HG03432 (cell line): Measurements from ENCODE around the gene TK1.
A peak's percentile ranks its signal among the peaks of the same experiment; 100 is the strongest.
"Not testable (repeated sequence)": the region's sequence is repeated elsewhere in the genome, so short reads cannot be mapped to it uniquely, and the experiment has no call there.

ENCODE experiments used
- ATAC-seq: cut with Tn5 transposase; IDR thresholded peaks from one replicate; pipeline ENCODE4 v1.9.1; 2021; ENCODE audit warnings: mild to moderate bottlenecking, moderate library complexity; ENCODE audit not compliant: unreplicated experiment

Gene TK1

GRCh38 chr17:78186692-78187595 is at the start of gene TK1, which contains the start of gene AFMID:
Gene TK1 (minus strand): TSS chr17:78187052. CDS start chr17:78186994, 58 bp downstream.
Gene AFMID (plus strand): TSS chr17:78187362. CDS start chr17:78187371, 9 bp downstream.
- peak; percentile 92 for ATAC-seq

- no peak for ATAC-seq
Measured at GRCh38 chr17:78235885-78236284, 49.0 kb upstream of the TK1 start.

- ATAC-seq: not testable (repeated sequence)
Measured at GRCh38 chr17:78235022-78235421, 48.2 kb upstream of the TK1 start.

- no peak for ATAC-seq
Measured at GRCh38 chr17:78234261-78234865, 47.5 kb upstream of the TK1 start.

GRCh38 chr17:78233678-78234077 is 46.8 kb upstream of the TK1 start:
- no peak for ATAC-seq

GRCh38 chr17:78232859-78233173 is 46.0 kb upstream of the TK1 start:
- ATAC-seq: no peak

- ATAC-seq: no peak
Measured at GRCh38 chr17:78231991-78232858, 45.4 kb upstream of the TK1 start.

GRCh38 chr17:78230996-78231935 is 44.4 kb upstream of the TK1 start, which contains the start of gene TMEM235:
Gene TMEM235 (plus strand): TSS chr17:78231631. CDS start chr17:78232024, 393 bp downstream.
- no peak for ATAC-seq

- no peak for ATAC-seq
Measured at GRCh38 chr17:78230252-78230962, 43.6 kb upstream of the TK1 start.

- ATAC-seq: no peak
Measured at GRCh38 chr17:78228176-78228575, 41.3 kb upstream of the TK1 start.

GRCh38 chr17:78227455-78227916 is 40.6 kb upstream of the TK1 start:
- ATAC-seq: no peak

GRCh38 chr17:78226759-78227454 is 40.1 kb upstream of the TK1 start:
- ATAC-seq: no peak

- no peak for ATAC-seq
Measured at GRCh38 chr17:78226055-78226758, 39.4 kb upstream of the TK1 start.

- ATAC-seq: no peak
Measured at GRCh38 chr17:78225088-78225865, 38.4 kb upstream of the TK1 start.

- no peak for ATAC-seq
Measured at GRCh38 chr17:78224231-78225087, 37.6 kb upstream of the TK1 start.

- no peak for ATAC-seq
Measured at GRCh38 chr17:78223765-78224164, 36.9 kb upstream of the TK1 start.
